NCI-H69 (cell line): Measurements from ENCODE around the gene CD200.
"Not testable (repeated sequence)": the region's sequence is repeated elsewhere in the genome, so short reads cannot be mapped to it uniquely, and the experiment has no call there.

ENCODE experiments used
- DNase-seq: peaks from one replicate; lab custom pipeline; 2025; lab: John Stamatoyannopoulos, UW

Gene CD200

DNA sequence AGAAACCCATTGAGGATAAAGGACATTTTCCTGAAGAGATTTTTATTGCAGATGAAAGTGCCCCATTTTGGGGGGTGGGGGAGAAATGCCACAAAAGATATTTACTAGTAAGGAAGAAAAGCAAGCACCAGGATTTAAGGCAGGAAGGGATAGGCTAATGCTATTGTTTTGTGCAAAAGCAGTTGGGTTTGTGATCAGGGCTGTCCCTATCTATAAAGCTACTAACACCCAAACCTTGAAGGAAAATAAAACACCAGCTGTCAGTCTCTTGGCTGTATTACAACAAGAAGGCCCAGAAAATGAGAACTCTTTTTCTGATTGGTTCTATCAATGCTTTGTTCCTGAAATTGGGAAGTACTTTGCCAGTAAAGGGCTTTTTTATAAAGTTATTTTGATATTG, 56.0 kb downstream of the CD200 start:
- no peak for DNase-seq

DNA sequence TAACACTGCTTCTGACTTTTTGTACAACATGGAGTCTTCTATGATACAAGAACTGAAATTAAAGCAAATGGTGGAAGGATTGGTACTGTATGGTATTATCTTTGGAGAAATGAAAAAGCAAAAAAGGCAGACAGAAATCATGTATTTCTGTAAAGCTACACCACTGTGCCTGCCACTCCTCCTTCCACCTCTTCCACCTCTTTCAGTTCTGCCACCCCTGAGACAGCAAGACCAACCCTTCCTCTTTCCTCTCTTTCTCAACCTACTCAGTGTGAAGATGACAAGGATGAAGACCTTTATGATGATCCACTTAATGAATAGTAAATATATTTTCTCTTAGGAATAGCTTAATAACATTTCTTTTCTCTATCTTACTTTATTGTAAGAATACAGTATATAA, 57.0 kb downstream of the CD200 start:
- no peak for DNase-seq

DNA sequence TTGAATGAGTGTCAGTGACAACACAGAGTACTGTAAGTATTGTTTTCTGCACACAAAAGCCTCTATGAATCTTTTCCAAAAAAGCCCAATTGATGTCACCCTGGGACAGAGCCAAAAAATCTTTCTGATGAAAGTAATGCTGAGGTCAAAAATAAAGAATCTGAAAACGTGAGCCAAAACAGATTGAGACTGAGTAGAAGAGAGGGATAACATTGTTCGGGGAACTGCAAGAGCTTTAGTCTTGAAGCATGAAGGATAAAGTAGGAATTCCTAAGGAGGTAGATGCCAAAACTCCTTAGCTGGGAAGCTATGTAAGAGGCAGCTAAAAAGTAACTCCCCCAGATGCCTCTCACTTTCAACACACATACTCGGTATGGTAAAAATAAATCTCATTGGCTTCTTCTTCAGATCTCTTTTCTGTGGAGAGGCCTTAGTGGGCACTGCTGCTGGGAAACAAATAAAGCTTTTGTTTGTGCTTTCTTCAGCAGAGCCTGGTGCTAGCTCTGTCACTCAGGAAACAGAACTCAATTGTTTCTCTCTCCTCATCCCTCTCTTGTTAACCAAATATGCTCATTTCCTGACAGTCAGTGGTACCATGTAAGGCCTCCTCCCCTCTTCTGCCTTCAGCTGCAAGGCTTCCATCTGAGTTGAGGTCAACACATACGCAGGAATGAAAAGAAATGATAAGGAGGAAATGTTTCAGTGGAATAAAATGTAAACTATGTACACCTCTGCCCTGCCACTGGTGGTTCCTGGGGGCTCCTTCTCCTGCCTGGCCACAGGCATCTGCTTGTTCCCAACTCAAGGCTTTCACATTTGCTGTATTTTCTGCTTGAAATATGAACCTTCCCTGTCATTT, 58.1 kb downstream of the CD200 start:
- no peak for DNase-seq

DNA sequence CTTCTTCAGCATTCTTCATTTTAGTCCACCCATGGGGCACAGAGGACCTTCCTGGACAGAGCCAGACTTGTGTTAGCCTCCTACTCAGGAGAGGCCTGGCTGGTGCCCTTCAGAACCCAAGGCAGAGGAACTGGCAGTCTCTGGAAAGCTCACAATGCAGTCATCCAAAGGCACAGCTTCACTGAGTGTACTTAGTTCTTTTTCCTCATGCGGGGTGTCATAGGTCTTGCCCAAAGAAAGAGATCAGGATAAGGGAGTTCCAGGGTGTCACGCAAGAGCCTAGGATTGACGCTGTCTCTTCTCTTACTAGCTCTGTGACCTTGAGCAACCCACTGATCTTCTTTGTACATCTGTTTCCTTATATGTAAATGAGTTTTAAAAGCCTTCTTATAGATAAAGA, 58.7 kb downstream of the CD200 start:
- no peak for DNase-seq

DNA sequence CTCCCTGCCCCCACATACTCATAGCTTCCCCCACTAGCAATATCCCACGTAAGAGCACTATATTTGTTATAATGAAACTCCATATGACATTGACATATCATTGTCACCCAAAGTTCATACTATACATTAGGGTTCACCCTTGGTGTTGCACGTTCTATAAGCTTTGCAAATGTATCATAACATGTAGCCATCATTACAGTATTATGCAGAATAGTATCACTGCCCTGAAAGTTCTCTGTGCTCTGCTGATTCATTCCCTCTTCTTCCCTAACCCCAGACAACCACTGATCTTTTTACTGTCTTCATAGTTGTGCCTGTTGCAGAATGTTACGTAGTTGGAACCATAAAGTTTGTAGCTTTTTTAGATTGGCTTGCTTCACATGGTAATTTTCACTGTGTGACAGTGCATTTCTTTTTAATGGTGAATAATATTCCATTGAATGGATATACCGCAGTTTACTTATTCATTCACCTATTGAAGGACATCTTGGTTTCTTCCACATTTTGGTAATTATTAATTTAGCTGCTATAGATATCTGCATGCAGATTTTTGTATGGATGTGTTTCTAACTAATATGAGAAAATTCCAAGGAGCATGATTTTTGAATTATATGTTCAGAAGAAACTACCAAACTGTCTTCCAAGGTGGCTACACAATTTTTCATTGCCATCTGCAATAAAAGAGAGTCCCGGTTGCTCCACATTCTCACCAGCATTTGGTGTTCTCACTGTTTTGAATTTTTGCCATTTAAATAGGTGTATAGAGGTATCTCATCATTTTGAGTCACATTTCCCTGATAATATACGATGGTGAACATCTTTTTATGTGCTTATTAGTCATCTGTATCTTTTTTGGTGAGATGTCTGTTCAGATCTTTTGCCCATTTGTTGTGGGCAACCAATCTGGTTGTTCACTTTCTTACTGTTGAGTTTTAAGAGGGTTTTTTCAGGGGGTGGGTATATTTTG, 59.7 kb downstream of the CD200 start:
- DNase-seq: no peak

DNA sequence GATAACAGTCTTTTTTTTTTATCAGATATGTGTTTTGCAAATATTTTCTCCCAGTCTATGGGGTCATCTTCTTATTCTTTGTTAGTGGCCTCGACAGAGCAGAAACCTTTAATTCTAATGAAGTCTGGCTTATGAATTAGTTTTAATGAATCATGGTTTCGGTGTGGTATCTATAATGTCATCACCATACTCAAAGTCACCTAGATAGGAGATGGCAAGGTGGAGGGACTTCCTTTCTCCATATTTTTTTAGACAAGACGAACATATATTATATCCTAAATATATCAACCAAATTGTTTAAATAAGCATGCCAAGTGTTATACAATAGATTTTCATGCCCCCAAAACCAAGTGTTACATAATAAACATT, 60.4 kb downstream of the CD200 start:
- DNase-seq: no peak

DNA sequence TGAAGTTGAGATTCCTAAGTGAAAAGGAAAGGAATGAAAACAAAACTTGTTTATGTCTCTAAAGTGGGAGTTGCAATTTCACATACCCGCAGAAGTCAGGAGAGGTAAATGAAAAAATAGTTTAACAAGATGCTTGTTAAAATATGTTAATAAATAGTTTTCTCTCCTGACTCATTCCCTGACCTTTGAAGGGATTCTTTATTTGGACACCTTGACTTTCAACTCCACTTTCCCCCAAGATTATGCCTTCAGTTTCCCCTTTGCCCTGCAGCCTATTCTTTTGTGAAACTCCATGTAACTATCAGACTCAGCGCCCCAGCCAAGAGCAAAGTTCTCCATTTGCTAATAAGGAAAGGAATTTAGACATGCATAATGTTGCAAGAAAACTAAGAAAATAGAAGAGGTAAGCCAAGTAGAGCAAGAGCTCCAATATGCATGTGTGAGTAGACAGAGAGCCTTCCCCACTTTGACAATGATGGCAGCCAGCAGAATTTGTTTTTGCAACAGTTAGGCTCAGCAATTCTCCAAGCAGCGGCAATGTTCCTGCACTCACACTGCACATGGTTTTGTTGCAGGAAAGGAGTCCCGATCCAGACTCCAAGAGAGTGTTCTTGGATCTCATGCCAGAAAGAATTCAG, 61.2 kb downstream of the CD200 start:
- no peak for DNase-seq

DNA sequence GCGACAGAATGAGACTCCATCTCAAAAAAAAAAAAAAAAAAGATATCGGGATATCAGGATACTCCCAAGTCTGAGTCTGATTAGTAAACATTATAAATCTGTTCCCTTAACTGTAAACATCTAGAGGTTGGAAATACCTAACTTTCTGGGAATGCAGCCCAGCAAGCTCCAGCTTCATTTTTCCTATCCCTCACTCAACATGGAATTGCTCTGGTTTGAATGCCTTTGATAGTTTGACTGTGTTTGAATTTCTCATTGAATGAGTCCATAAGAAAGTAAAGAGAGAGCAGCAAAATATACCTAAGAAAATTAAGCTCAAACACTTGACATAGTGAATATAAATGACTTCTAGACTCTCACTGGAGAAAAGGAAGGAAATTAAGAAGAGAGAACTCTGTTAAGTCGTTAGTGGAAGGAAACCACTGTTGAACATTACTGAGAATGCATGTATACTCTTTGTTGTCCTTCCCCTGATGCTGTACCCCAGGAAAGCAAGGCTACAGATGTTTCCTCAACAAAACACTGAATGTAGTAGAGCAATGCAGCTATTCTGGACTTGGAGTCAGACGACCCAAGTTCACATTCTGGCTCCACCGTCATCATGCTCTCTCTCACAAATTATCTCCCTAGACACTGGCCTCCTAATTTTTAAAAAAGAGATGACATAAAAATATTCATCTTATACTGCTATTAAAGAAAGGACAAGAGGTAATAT, 62.4 kb downstream of the CD200 start:
- DNase-seq: no peak

DNA sequence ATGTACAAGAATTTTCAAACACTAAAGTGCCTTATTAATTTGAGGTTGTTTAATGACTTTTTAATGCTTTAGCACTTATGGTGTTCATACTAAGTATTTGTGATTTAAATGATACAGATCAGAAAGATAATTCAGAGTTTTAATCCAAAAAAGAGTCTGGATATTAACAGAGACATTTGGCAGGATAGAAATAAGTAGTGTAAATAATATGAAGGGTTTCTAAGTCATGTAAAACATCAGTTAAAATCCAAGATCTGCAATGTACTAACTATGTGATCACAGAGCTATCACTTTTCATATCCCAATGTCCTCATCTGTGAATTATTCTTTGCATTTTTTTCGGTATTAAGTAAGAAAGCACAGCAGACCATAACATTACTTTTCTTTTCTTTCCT, 62.9 kb downstream of the CD200 start:
- no peak for DNase-seq

DNA sequence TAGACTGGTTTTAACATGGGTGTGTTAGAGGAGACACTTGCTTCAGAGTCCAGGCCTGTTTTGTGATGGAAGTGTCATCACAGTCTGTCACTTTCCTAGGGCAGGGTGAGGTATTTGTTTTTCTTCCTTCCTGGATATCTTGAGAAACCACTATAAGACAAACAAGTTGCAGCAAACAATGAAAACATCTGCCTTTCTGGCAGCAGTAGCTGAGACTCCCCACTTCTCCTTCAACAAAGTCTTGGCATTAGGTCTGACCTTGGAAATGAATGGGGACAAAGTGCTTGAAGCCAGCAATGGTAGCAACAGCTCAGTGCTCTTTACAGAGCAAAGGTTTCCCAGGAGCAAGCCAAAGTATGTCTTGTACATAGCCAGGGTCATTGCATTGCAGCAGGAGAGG, 64.6 kb downstream of the CD200 start:
- no peak for DNase-seq

DNA sequence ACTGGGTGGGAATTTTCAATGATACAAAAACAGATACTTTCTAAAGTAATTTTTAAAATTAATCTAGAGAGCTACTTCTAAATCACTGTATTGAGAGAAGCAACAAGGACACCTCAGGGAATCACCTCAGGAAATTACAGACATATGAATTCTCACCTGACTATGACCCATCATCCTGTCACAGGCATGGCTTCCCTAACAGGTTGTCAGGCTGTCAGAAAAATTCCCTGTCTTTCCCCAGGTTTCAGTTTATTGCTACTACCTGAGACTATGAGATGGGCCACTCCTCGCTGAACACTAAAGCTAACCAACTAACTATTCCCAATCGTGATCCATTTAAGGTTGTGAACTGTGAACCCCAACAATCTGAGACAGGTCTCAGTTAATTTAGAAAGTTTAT, 66.1 kb downstream of the CD200 start:
- no peak for DNase-seq

DNA sequence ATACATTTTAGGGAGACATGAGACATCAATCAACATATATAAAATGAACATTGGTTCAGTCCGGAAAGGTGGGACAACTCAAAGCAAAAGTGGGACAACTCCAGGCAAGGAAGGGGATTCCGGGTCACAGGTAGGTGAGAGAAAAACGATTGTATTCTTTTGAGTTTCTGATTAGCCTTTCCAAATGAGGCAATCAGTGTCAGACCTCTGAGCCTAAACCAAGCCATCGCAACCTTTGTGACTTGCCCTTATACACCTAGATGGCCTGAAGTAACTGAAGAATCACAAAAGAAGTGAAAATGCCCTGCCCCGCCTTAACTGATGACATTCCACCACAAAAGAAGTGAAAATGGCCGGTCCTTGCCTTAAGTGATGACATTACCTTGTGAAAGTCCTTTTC, 66.6 kb downstream of the CD200 start:
- DNase-seq: not testable (repeated sequence)

DNA sequence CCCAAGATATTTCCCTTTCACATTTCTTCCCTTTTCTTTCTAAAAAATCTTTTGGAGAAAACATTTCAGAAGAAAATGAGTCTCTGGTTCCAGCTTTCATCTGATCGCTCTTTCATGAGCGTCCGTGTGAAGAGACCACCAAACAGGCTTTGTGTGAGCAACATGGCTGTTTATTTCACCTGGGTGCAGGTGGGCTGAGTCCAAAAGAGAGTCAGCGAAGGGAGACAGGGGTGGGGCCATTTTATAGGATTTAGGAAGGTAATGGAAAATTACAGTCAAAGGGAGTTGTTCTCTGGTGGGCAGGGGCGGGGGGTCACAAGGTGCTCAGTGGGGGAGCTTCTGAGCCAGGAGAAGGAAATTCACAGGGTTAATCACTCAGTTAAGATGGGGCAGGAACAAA, 67.4 kb downstream of the CD200 start:
- not testable (repeated sequence) for DNase-seq

DNA sequence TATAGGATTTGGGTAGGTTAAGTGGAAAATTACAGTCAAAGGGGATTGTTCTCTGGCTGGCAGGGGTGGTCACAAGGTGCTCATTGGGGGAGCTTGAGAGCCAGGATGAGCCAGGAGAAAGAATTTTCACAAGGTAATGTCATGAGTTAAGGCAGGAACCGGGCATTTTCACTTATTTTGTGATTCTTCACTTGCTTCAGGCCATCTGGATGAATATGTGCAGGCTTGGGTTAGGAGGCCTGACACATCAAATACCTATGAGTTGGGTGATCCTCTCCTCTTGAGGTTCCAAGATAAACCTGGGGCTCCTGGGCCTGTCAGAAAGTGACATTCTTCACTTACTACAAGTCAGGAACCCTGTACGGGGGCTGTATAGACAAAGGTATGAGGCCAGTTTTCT, 68.7 kb downstream of the CD200 start:
- DNase-seq: no peak

DNA sequence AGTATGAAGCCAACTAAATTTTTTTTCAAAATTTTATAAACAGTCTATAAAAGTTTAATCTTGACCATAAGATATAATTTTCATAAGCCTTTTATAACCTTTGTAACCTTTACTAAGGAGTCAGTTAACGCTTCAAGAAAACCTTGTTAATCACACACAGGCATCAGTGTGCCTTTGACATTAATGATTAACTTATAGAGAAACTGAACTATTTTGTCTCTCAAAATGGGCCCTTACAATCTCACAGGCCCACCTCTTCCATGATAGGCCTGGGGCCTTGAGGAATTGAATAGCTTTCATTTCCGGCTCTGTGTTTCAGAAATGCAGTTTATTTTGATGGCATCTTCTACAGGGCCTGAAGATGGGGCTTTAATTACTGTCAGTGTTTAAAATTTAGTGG, 70.1 kb downstream of the CD200 start:
- DNase-seq: no peak

DNA sequence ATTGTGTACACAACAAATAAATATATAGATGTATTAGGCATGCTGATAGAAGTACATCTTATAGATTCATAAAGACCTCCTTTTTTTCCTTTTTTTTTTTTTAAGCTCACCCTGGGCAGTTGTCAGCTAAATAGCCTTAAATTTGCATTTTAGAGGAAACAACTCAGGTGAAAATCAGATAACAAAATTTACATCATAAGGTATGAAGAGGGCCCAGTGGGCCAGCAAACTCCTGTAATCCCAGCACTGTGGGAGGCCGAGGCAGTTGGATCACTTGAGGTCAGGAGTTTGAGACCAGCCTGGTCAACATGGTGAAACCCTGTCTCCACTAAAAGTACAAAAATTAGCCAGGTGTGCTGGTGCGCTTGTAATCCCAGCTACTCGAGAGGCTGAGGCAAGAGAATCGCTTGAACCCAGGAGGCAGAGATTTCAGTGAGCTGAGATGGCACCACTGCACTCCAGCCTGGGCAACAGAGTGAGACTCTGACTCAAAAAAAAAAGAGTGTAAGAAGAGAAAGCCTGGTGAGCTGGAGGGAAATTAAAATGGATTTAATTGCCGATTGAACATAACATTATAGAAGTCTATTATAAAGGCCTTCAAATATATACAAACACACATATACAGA, 72.1 kb downstream of the CD200 start:
- not testable (repeated sequence) for DNase-seq

DNA sequence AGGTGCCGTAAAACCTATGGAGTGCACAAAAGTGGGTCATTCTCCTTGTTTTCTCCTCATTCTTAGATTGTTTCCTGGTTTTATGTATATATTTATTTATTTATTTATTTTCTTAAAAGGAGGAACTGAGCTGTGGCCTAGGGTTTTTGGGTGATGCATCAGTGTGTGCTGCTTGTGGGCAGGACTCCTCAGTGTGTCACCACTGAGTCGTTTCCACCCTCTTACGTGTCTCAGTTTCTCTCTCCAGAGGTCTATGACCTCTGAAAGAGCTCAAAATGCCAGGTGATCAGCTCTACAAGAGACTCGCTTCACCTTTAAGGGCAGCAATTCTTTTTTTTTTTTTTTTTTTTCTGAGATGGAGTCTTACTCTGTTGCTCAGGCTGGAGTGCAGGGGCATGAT, 72.9 kb downstream of the CD200 start:
- DNase-seq: no peak

DNA sequence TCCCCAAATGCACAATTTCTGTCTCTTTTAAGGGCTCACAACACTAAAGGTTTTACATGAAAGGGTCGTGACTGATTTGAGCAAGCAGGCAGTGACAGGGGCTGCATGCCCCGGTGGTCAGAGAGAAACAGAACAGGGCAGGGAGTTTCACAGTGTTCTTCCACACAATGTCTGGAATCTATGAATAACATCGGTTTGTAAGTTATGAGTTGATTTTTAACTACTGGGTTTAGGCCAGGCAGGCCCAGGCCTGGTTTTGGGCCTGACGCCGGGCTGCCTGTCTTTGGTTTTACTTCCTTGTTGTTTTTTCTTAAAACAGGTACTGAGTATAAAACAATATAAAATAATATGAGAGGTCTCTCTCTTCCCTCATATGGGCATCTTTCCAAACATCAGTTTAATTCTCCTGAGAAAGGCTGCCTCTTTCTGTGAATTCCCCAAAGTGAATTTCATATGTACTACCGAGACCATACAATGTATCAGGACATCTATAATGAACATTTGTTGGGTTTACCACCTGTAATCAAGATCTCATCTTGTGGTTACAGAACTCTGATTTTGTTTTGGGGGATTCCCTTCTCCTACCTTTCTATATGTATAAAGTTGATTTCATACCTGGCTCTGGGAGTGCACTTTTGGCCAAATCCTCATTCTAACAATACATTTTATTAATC, 74.4 kb downstream of the CD200 start:
- no peak for DNase-seq

DNA sequence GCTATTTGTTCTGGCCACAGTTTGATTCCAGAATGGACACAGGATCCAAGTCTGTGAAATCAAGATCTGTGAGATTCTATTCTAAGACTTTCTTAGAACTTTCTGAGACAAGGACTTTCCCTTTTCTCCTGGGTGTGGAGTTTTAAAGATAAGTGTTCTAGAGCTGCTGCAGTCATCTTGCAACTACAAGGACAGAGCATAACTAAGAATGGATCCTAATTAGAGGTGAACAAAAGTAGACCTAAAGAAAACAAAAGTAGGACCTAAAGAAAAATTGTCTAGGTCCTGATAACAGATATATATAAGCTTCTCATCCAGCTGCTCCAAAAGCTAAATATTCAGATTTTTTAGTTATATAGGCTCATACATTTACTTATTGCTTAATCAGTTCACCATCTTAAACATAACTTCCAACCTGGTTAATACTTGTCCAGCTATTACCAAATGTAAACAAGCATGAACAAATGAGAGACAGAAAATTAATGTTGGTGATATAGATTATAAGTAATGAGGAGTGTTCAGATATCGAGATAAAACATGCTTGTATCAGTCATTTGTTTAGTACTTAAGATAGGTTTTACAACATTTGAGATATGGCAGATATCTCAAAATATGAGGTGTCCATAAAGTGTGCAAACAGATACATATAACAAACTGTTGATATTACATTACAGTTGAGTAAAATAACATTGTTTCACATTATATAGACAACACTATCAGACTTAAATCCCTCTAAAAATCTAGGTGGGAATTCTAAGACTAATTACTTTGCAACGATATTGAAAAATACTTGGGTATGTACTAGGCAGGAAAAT, 75.1 kb downstream of the CD200 start:
- DNase-seq: no peak

DNA sequence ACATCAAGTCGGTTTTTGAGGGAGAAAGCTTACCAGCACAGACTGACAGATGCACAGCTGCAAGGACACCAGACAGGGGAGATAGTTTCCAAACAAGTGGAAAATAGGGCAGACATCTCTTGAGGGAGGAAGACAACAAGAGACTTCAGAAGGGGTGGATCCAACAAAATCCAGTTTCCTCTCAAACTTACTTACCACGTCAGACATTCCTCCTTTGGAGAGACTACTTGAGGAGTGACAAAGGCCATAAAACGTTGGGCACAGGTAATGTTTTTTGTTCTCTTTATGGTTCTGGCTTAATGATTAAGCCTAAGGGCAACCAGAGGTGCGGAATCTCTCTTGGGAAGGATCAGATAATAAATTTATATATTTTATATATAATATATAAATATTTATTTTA, 76.1 kb downstream of the CD200 start:
- DNase-seq: no peak
